GM18505 (cell line): ENCODE results near the gene ATP6V0A4.

ENCODE experiments used
- ATAC-seq: cut with Tn5 transposase; IDR thresholded peaks from one replicate; pipeline ENCODE4 v1.9.1; 2021; ENCODE audit not compliant: unreplicated experiment
- POLR2A ChIP-seq: IDR thresholded peaks from 4 replicates; pipeline ENCODE4 v1.6.1; 2011; ENCODE audit warnings: borderline replicate concordance; ENCODE audit not compliant: insufficient read depth, insufficient read length; ENCODE audit errors: extremely low read depth

Gene ATP6V0A4

DNA sequence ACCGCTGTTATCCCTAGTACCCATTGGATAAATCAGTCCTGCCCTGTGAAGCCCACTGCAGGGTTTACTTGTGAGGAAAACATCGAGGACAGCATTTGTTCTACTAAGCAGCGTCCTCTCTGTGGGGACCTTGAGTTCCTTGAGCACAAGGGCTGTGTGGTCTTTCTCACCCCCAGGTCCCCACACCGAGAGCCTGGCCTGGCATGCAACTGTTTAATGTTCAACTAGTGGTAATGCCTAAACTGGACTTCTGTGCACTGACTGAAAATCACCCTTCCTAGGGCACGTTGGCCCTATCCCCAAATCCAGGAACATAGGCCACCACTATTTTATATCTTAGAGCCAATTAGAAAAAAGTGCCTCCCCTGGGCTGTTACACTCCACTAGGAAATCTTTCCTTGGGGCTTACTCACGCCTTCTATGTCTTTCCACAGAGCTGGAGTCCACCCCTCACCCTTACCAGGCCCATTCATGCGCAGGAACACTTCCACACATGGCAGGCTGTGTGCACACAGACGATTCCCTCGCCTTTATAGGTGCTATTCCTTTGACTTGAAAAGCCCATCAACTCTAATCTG is 1.9 kb downstream of the ATP6V0A4 start:
- no peak for TF ChIP-seq POLR2A
- no peak for ATAC-seq

DNA sequence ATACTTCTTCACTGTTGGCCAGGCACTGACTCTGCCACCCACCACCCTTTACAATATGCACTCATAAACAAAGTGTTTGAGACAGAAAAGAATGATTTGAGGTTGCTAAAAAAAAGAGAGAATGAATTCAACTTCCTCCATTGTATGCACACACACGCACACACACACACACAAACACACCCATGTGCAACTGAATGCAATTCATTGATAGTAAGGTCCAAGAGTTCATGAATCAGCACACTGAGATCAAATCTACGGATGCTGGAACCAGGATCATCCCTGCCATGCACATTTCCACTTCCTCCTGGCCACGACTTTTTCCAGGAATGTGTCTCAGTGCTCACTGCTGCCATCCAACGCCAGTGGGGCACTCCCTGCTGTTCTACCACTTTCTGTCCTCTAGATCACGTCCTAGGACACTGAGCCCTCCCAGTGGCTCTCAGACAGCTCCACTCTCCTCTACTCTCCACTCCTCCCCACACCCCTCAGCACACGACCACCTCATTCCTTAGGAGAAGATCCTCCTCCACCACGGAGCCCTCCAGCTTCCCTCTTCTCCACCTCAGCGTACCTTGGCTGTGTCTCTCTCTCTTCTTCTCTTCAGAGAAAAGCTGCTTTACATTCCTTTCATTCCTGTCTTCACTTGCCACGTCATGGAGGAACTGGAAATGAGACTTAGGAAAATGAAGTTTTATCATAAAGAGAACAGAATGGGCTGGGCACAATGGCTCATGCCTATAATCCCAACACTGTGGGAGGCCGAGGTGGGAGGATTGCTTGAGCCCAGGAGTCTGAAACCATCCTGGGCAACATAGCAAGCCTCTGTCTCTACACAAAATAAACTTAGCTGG is 12.2 kb downstream of the ATP6V0A4 start:
- ATAC-seq: no peak
- no peak for TF ChIP-seq POLR2A

DNA sequence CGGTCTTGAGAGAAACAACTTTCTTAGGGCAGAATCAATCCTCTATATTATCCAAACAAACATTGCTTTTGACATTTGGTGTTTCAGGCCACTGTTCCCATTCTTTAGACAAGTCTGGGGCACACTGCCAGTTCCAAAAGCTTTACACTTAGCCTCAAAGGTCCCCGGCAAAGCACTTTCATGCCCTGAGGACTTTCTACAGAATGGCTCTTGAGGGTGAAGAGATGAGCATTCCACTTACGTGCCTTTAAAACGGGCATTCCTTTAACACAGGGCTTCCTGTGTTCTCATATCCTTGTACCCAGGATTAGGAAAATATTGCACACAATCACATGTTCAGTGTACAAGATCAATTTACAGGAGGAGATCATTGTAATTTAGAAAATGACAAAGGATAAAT is 13.3 kb downstream of the ATP6V0A4 start:
- no peak for TF ChIP-seq POLR2A
- ATAC-seq: no peak

DNA sequence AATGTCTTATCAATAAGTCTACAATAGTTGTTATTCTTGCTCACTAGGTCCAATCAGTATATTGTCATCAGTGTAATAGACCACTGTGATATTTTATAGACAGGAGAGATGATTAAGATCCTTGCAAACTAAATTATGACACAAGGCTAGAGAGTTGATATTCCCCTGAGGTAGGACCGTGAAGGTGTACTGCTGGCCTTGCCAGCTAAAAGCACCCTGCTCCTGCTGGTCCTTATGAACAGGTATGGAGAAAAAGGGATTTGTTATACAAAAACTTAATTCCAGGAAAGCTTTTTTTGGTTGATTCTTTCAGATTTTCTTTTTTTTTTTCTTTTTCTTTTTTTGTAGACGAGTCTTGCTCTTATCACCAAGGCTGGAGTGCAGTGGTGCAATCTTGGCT is 17.0 kb downstream of the ATP6V0A4 start:
- ATAC-seq: no peak
- no peak for TF ChIP-seq POLR2A

DNA sequence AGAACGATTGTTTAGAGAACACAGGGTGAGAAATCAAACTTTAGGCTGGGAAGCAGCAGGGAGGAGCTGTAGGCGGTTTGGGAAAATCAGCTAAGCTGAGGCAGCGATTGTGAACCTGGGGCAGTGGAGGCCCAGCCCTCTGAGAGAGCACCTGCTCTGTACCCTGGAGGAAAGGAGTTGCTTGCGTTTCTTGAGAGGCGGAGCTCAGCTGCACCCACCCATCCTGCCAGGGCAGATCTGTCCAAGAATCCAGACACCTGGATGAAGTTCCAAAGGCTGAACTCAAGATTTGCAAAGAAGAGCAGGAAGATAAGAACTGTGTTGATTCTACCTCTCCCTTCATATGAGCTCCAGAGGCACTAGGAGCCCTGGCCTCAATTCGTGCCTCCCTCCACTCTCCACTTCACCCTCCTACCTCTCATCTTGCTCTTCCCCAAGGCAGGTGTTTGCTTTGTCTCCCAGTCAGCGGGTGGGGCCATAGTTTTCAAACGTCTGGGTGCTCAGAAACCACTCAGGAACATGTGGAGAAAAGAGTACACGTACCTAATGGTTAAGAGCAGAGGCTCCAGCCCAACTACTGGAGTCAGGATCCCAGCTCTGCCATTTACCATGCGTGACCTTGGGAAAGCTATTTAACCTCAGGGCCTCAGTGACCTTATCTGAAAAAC is 21.7 kb downstream of the ATP6V0A4 start:
- no peak for TF ChIP-seq POLR2A
- ATAC-seq: no peak

DNA sequence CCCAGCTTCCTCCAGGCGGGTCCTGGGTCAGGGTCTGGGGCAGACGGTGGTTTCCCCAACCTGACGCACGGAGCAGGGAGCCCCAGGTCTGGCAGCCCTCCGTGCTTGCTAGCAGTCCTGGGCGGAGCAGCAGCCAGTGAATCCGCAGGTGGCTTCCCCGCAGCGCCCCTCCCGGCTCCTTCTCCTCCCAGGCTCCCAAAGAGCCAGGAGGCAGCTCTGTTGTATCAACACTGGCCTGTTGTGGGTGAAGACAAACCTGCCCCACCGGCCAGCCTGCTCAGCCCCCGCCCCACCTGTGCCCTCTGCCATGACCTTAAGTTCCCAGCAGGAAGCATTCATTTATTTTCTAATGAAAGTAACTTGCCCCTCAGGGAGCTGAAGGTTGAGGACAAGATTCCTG is 24.2 kb downstream of the ATP6V0A4 start:
- no peak for ATAC-seq
- no peak for TF ChIP-seq POLR2A

DNA sequence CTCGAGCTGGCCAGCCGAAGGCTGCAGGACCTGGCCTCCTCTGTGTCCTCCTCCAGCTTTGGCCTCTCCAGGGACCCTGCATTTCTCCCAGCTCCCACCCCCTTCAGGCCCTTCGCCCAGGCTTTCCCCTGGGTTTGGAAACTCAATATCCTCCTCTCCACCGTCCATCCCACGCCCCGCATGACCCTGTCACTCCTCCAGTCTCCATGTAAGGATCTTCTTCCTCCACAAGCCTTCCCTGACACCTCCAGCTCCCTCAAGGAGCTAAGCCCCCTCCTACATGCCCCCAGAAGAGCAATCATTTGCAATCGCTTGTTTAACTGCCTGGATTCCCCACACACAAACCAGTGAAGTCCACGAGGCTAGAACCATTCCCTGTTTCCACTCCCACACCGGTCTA is 24.8 kb downstream of the ATP6V0A4 start:
- TF ChIP-seq POLR2A: no peak
- no peak for ATAC-seq

DNA sequence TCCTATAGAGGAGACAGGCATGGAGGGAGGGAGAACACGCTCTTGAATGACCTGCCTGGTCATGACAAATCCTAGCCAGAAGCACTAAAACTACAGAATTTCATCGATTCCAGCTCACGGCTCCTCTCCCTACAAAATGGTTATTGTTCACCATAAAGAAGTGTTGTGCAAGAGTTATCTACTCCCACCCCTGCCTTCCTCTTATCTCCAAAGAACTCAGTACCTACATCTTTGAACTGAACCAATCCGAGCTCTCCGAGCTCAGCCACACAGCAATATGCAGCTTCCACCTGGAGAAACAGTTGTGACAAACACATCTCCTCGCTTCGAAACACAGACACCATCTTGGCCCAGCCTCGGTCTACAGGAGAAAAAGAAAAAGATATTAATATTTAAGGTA is 27.1 kb downstream of the ATP6V0A4 start:
- no peak for TF ChIP-seq POLR2A
- no peak for ATAC-seq

DNA sequence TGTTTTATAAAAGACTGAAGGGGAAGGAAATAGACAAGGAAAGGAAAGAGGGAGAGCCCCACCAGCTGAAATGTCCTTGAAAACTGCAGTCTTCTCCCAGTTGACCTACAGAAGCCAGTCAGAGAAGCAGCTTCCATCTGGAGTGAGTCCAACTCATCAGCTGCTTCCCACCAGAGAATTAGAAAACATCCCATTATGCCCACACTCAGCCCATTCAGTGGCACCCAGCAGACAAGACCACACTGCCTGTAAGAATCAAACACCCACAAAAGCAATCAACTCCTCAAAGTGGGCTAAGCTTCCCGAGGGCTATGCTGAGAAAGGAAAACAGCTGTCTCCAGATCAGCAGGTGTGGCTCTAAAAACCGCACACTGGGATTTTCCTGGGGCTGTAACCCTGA is 29.8 kb downstream of the ATP6V0A4 start:
- no peak for ATAC-seq
- TF ChIP-seq POLR2A: no peak

DNA sequence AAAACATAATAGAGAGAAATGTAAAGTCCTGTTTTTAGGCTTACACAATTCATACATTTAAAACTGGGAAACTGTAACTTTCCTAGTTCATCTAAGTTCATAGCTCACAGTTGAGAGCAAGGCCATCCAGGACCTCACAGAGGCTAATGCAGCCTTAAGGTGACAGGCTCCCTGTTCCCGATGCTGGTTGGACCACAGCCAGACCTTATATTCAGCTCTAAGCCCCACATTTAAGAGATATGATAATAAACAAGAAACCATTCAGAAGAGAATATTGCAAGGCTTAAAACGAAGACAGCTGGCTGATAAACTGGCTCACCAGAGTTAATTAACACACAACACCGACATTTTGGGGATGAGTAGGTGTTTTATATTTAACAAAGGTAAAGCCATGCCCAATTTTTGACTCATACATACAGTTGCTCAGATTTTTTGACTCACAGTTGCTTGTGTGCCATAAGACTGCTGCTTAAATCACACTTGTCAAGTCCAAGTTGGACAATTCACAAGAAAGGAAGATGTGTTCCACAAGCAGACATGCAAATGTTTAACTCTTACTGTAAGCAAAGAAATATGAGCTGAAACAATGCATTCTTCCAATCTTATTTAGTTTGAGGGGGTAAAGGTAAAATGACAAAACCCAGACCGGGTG is 41.3 kb downstream of the ATP6V0A4 start:
- TF ChIP-seq POLR2A: no peak
- no peak for ATAC-seq

DNA sequence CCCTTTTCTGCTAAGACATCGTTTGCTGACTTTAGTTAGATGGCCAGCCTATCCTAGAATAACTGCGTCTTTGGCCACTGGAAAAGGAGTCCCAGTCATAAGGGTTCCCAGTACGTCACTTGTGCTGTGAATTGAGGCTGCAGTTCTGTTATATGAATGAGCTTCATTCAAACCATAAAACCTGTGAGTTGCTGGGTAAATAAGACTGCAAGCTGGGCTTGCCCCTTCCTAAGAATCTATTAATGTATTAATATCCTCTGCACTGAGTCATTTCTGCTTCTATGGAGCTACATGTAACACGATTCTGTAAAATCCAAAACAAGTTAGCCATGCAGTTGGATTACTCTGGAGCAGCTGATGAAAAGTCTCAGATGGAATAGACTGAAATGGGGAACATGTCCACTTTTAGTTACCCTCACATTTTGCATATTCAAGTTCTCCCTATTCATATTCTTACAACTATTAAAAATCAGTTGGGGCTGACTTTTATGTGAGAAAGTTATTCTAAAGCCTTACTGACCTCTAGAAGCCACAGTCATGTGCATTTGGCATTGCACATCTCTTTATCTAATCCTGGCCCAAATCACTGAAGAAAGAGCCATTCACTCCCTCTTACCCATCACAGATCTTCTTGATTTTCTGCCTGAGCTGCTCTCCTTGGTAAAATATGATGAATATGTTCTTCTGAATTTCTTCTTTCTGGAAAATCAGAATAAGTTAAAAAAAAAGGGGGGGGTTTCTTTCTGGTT is 42.0 kb downstream of the ATP6V0A4 start:
- TF ChIP-seq POLR2A: no peak
- no peak for ATAC-seq

DNA sequence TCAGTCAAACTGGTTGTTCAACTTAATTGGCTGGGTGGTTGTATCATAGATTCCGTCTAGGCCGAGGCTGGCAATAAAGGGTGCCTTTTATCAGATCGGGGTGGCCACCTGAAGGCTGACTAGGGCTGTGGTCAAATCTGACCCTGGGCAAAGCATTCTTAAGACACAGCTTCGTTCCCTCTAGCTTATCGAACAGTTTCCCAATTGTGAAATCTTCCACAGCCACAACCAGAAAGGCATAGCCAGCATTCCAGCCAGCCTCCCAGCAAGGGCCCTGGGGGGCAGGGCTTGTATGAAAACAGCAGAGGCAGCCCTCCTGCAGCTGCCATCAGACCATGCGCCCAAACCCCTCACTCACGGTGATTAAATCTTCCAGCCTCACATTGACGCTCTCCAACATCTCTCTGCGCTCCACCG is 42.7 kb downstream of the ATP6V0A4 start:
- TF ChIP-seq POLR2A: no peak
- ATAC-seq: no peak

DNA sequence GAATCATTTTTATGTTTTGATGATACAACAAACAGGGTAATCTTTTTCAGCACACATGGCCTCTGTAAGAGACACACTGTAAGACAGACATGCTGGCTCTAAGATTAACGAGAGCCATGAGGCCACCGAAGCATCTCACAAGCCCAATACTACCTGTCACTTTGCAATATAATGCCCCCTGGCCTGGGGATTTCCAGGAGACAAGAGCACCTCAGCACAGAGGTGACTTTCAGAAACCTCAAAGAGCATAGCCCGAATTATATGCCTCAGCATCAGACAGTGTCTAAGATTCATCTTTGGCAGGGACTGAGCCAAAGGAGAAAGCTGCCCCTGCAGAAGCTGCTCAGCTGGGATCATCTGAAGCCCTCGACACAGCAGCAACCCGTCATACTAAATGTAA is 44.4 kb downstream of the ATP6V0A4 start:
- no peak for ATAC-seq

More for the DNA sequence above, 44.4 kb downstream of the ATP6V0A4 start:
- TF ChIP-seq POLR2A: no peak
